COLO668 (cell line): ENCODE data around the gene BNC2.

Experiments used
- DNase-seq: peaks from one replicate; lab custom pipeline; 2025; ENCODE audit not compliant: unreplicated experiment; lab: John Stamatoyannopoulos, UW

Gene BNC2

DNA sequence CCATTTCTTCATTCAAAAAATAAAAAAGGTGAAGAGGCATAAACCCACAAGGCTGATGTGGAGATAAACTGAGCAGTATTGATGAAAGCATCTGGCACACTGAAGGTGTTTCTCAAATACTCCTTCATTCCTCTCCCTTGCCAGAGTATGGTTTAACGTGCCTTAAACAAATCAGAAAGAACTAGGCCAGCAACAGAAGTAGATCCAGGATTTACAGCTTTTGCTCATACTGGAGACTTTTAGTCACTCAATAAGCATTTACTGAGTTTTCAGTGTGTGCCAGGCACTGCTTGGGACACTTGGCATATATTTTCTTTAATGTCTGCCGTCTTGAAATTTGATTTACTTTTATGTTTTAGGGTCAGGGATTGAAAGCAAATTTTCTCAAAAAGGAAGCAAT is 53.0 kb downstream of the BNC2 start:
- no peak for DNase-seq

DNA sequence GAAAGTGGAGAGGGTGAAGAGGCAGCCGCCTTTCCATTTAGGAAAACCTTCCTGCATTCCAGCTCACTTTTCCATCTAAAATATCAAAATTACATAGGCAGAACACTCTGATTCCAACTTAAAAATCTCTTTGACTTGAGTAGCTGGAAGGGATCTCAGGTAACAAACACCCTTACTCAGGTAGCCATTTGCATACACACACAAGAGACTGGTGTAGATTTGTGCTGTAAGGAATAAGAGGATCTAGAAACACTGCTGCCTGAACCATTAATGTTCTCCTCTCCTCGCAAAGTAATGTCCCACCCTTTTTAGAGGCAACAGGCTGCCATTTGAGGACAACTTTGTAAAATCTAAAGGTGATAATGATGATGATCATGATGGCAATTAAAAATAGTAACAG is 53.5 kb downstream of the BNC2 start:
- no peak for DNase-seq

DNA sequence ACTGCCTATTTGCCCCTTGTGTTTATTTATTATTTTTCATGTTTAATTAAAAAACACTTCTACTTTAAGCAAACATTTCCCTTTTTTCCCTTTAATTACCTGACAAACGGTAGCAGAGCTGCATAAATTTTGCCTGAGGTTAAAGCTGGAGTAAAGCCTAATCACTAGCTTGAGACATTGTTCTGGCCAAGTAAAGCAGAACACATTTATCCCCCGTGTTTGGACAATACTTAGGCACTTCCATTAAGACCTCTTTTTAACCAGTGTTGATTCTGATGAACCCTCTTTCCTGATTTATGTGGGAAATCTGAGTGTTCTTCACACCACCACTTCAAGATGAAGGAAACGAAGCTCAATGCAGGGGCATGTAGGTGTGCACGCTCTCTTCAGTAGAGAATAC is 54.5 kb downstream of the BNC2 start:
- no peak for DNase-seq

DNA sequence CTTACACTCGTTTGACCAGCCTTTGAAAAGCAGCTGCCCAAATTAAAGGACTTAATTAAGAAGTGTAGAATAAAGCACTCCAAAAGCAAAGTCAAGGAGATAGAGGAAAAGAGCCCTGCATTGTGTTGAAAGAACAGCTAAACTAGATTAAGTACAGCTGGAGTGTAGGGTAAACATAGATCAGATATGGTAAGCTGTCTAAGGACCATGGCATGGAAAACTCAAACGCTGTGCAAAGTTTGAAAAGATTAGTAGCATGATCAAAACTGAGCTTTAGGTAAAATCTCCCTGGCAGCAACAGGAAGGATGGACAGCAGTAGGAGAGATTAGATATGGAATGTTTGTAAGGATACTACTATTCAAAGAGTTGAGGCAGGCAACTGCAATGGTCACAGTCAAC is 55.4 kb downstream of the BNC2 start:
- DNase-seq, result no peak

DNA sequence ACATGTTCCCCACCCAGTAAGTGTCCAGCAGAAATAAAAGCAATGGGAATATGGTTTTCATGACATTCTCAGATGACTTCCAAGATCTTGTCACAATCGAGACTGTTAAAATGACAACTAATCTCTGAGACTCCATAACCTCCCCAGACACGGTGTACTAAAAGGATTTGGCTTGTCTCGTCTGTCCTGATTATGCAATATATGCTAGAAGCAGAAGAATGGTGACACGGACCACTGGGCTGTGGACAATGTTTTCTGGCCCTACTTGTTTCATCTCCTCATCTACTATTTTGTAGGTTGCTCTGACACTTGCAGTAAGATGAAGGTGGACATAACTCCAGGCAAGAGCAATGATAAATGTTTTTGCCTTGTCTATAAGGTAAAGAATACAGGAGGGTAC is 56.6 kb downstream of the BNC2 start:
- DNase-seq, result no peak

DNA sequence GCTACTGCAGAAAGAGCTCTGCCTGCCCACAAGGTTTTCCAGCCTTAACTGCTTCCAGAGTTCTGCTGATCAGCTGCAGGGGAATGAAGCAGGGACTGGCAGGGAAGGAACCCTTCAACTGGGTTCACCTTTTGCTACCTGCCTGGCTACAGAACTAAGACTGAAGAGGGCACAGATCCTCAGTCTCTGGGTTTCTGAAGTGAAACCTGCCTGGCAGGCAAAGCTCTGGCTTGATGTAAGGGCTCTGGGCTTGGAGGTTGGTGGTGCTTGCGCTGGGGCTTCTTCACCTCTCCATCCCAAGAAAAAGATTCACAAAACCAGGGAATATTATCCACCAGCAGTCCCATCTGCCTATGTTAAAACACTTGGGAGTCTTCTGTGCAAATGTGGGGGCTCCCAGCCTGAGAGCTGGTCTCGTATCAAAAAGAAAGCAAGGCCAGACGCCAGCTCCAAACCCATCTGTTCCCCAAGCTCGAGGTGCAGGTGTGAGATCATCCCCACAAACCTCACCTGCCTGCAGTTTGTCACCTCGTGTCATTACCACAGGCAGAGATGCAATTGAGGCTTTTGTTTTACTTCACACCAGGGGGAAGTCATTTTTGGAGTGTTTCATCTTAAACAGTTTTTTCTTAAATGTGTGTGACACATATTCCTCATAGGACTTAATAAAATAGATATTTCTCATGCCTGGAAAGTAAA is 58.3 kb downstream of the BNC2 start:
- DNase-seq, result peak; percentile 18

DNA sequence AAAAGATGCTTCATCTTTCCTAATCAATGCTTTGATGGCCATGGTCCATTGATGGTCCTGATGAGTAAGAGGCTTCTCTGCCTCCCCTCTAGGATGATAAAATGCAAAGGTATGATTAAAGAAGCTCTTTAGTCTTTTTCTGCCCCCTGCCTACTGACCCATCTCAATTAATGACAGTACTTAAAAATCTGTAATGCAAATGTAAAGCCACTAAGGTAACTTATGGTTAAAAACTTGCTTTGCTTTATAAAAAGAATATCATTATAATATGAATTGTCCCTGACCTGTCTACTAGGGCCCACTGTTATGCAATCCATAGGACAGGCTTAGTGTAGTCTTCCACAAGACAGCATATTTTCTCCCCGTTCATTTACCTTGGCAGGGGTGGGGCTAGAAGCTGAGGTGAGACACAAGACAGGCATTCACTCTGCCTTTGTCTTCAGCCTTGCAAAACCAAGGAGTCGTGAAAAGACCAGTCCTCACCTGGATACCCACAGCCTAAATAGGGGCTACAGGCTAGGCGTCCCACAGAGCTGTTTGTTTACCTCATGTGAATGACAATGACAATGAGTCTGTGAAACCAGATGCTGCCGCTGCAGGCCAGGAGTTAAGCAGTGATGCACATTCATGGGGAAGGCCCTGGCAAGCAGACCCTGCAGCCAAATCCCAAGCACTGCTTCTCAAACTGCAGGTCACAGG is 60.4 kb downstream of the BNC2 start:
- peak; percentile 39 for DNase-seq

DNA sequence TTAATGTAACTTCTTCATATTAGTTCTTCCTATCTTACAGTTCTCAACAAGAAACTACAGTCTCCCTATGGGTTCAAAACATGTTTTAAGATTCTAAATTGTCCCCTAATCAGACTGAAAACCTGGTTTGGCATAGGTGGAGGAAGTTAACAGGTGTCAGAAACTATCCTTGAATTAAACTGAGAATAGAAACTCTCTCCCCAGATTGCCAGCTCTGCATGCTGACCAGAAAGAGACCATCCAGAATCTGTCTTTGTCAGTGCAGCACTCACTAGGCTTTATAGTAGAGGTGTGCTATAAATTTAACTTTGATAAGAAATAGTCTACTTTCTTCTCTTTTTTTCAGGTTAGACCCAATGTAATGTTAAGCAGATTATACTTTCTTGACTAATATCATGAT is 63.8 kb downstream of the BNC2 start:
- no peak for DNase-seq

DNA sequence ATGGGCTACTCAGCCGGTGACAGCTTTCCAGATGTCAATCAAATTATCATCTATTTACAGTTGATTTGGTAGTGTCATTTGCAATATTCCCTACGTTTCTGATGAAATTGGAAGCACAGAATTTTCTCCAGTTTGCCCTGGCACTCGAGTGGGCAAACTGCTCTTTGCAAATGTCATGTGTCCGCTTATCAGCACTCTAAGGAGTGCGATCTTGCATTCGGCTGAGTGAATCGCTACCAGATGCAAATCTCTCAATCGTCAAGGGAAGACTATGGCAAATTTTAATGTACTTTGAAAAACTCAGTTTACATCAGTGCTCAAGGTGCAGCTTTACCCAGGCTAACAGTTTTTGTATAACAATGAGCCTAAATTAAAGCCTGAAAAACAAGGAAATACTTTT is 66.8 kb downstream of the BNC2 start:
- DNase-seq, result no peak

DNA sequence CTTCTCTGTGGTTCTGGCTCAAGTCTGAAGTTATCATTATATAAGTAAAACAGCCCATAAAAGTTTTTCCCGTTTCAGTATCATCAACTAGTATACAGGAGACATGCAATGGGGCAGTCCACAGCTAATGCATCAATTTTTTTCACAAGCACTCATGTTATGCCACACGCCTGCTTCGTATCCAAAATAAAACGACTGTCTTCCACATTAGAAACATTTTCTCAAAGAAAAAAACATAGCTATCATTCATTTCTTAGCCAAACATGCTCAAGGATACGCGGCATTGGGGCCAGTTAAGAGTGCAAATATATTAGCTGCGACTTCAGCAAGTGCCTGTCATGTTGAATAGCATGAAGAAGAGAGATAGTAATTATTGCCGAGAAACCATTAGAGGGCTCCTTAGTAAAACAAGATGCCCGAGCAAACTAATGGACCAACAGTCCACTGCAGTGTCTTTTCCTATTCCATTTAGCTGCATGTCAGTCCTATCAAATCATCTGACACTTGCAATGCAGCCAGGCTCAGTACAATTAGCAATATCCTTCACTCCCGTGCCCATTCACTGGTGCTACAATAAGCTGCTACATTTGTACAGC is 68.5 kb downstream of the BNC2 start:
- DNase-seq, result no peak

DNA sequence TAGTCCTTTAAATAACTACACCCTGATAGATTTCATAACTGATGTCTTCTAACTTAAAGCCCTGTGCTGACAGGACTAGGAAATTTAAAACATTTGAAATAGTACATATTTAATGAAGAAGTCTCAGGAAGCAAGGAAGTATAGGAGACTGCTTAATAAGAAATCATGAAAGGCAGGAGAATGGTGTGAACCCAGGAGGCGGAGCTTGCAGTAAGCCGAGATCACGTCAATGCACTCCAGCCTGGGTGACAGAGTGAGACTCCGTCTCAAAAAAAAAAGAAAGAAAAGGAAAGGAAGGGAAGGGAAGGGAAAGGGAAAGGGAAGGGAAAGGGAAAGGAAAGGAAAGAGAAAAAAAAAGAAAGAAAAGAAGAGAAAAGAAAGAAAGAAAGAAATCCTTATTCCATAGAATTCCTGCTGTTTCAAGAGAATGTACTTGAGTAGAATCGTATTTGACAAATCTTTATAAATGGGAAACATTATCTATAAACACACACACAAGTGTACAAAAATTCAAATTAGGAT is 74.1 kb downstream of the BNC2 start:
- DNase-seq, result no peak

DNA sequence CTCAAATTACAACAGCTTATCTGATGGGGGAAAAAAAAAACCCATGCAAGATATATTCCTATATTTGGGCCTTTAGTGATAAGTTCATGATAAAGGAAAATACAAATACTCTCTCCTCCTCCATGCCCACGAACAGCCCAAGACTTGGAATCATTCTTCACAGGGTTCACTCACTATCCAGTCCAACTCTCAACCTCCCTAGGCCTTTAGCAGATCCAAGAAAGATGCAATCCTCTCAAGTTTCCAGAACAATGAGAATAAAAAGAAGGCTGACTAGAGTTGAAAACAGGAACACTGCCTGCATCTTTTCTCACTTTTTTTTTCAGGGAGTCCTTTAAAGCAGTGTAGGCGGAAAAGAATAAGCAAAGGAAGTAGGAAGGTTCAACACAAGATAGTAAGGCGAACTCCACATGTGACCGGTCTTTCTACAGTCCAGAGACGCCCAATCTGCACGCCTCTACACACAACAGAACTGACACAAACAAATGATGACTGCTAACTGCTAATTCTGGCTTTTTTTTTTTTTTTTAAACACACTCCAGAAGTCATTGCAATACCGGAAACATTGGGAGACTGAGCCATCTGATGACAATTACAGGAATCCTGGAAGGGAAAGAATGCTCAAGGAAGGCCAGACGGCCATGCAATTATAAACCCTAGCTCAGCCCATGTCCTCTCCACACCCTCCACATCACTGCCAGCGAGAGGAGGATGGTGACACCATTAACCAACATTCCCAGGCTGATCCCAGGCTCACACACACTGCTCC is 75.4 kb downstream of the BNC2 start:
- no peak for DNase-seq

DNA sequence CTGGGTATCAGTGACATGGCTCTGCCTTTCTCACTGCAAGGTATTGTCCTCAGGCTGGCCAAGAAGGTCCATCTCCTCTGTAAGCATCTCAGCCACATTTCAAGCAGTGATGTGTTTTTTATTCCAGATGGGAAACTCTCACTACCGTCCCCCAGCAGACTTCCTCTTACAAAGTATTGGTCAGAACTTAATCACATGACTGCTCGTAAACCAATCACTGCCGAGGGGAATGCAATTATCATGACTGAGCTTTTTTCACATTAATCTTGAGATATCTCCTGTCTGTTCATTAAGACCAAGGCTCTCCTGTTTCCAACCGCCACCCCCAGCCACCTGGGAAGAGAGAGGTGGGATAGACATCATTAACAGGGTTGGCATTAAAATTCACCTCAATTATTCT is 76.4 kb downstream of the BNC2 start:
- no peak for DNase-seq

DNA sequence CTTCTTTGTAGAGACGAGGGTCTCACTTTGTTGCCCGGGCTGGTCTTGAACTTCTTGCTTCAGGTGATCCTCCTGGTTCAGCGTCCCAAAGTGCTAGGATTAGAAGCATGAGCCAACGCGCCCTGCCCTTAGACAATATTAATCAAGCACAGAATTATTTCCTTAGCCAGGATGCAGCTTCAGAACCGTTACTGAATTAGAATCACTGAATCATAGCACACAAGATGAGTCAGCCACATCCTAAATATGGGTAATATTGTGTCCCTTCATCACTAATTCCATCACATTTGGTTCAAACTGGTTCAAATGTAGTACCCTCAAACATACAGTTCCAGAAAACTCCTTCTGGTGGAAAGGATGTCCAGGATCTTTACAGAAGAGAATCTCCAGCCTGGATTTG is 82.7 kb downstream of the BNC2 start:
- DNase-seq, result no peak

DNA sequence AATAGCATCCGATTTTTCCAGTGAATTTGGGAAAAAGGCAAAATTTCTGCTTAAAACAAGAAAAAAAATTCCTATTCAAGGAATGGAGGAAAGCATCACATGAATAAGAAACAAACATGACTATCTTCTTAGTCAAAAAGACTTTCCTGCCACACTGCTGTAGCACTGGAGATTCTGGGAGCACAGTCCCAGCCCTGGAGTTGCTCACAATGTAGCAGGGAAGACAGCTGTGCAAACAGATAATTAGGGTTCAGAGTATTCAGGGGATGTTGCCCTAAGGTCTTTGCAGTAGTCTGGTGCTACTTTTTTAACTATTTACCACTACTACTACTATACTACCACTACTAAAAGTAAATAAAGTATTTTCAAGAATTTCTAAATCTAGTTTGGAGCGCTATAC is 86.5 kb downstream of the BNC2 start:
- DNase-seq, result peak; percentile 25

DNA sequence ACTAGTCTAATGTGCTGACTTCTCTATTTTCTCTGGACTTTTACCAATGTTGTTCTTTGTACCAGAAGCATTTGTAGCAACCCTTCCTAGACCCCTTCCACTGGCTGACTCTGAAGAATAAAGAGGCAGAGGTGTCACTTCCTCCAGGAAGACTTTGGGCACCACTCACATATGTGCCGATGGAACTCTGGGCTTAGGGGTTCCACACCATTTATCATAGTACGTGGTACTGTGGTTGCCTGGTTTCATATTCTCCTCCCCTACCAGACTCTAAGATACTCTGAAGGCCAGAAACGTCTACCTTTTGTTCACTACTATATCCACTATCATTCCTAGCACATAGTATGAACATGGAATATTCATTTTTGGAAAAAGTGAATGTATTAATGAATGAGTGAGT is 88.0 kb downstream of the BNC2 start:
- DNase-seq, result no peak

DNA sequence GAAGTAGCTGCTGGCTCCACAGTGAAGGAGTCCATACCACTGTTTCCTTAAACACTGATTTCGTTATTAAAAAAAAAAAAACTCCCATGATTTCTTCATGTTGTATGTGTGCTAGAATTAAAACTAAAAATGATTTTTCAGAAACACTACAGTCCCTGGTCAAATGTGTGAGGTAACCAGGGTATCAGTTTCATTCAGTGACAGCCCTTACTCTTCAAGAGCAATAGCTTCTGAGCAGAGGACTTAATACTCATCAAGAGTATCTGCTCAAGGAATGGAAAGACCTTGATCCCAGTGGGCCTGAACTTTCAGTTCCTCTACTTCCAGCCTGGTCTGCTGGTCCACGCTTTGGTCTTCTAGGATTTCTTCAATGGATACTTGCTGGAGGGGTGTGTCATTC is 95.1 kb downstream of the BNC2 start:
- DNase-seq, result no peak

DNA sequence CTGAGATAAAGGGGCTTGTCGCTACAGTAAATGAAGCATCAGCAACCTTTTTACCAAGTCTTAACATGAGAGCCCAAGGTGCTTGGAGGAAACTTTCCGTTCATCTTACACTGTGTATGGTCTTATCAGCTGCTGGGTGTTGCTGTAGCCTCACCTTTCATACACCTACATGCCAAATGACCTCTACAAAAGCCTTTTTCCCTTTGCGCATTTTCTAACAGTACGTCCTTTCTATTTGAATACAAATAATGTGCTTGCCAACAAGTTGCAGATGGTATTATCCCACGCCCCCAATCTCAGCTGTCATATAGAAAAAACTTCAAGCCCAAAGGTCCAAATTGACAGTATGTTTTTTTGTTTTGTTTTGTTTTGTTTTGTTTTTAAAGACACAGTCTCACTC is 96.9 kb downstream of the BNC2 start:
- no peak for DNase-seq

DNA sequence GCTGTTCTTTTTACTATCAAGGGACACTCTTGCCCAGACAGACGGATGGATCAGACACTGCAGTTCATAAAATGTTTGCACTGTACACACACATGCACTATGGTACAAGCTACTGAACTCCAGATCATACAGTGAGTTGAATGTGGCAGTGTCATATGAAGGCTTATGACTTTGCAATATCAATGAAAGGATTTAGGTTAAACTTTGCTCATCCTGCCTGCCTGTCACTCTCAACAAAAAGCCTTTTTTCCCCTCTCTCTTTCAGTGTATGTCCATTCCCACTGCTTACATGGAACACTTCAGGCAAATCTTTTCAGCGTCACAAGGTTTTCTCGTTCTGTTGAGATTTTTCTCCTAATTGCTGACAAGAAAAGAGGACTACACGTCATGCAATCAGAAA is 97.4 kb downstream of the BNC2 start:
- DNase-seq, result no peak

DNA sequence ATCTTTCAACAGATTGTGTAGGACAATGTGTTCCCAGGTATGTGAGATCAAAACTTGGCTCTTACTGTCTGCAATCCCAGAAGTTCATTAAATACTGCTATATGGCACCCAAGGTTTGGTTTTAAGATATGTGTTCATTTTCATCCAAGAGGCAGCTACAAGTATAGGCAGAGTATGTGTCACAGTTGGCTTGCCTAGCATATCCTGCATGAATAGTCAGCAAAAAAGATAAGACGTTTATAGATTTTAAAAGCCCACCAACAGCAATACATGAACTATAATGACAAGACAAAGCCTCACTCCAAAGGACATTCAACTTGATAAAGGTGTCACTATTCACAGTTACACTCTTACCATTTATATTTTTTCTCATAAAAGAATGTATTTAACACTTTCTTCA is 99.1 kb downstream of the BNC2 start:
- DNase-seq, result no peak

DNA sequence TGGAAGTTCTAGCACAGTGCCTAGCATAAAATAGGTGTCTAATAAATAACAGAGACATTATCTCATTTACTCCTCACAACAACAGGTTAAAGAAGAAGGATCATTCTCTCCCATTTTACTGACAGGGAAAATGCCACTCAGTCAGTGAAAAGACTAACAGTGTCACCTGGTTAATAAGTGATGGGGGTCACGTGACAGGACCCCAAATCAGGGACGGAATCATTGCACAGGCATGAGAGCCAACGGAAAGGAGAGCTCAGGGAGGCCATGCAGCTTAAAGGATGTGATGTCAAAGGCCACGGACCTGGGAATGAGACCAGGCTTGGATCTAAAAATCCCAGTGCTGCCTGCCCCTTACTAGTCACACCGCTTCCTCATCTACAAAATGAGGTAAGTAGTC is 101.2 kb downstream of the BNC2 start:
- no peak for DNase-seq

DNA sequence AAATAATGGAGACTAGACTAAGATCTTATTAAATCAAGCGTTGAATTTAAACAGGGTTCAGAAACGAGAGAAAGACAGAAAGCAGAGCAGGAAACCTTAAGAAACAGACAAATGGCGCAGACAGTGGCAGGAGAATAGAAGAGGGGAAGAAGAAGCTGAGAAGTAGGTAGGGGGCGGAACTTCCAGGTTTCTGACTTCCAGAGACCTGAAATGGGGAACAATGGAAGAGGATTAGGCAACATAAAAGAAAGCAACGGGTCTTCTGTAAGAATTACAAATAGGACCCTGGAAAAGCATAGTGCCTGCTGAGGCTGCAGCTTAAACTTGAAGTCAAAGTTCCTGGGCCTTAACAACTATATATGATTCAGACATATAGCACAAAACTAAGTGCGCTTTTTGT is 101.7 kb downstream of the BNC2 start:
- no peak for DNase-seq
